Measurements from ENCODE around the gene DISC1.
"Not testable (repeated sequence)": the region's sequence is repeated elsewhere in the genome, so short reads cannot be mapped to it uniquely, and the experiment has no call there.

The DISC1 gene

DNA sequence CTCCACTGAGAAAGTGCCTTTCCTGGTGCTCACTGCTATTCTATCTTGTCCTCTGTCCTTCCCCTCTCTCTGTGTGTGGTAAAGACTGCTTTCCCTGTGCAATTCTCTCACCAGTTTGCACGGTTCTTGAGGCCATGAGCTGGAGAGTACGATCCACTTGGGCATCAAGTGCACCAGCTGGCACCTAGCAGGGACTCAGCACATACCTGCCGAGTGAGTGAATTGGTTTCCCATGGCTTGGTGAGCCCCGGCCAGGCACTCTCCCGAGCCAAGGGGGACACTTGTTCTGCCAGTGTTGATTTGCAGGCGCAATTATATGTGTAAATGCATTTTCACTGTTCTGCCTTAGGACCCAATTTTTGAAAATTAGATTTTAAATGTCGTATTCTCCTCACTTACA lies 313.5 kb downstream of the DISC1 start:
- DNase-seq = no peak

DNA sequence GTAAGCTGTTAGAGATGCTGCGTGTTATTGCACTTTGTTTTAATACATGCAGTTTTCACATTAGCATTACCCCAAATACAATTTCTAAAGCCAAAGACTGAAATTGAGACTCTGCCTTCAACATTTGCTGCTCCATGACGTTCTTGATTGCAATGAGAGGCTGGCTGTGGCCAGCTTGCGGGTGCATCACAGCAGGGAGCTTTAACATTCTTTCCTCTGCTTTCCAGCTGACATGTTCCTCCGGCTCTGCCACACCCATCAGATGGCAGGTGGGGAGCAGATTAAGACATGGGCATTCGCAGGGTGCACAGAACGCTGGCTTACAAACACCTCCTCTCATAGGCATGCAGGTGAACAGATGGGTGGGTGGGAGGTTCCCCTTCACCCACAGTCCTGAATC lies 314.1 kb downstream of the DISC1 start:
- DNase-seq = no peak

DNA sequence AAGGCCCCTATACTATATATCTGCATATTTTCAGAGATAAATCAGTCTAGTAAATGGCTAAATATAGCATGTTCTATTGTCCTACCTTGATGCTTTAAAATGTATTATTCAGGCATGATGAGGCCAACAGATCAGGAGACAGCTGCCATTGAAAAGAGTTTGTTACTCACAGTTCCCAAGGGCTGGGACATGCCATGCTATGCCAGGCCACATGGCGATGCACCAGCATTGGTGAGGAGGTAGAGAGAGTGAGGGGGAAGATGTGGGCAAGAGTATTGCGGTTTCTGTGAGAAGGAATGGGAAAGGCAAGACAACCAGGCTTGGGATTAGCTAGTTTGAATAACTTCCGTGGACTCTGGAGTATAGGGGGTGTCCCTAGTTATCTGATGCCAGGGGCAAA lies 316.5 kb downstream of the DISC1 start:
- DNase-seq = no peak

DNA sequence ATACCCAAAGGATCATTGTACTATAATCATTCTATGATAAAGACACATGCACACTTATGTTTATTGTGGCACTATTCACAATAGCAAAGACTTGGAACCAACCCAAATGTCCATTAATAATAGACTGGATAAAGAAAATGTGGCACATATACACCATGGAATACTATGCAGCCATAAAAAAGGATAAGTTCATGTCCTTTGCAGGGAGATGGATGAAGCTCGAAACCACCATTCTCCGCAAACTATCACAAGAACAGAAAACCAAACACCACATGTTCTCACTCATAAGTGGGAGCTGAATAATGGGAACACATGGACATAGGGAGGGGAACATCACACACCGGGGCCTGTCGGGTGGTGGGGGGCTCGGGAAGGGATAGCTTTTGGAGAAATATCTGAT lies 321.5 kb downstream of the DISC1 start:
- not testable (repeated sequence) for DNase-seq

DNA sequence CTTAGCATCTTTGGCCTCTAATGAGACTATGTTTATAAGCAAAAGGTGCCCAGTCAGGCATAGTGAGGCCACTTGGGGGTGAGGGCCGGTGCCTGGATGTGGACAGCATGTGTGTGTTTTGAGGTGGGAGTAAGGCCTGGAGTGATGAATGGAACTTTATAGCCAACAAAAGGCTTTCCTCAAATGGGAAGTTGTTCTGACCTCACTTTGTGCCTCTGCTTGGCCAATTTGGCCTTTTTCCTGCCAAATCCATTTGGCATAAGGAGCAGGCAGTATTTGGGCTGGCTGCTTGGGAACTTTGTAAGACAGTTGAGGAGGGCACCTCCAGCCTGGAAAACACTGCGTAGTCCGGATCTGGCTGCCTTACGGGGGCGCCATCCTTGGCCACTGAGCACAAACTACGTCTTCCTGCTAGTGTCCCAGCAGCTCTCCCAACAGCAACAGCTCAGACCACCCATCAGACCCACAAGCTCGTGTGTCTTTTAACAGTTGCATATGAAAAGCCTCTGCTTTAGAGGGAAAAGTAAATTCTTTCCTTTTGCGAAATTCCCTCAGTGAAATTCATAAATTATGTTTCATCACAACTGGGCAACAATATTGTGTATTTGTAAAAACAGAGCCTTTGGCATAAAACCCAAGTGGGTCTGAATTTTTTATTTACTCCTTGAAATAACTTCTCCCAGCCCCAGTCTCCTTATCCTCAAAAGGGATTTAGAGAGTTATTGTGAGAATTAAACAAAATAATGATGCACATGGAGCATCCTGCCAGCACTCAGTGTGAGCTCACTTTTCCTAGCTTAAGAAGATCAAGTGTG lies 322.9 kb downstream of the DISC1 start:
- no peak for DNase-seq

DNA sequence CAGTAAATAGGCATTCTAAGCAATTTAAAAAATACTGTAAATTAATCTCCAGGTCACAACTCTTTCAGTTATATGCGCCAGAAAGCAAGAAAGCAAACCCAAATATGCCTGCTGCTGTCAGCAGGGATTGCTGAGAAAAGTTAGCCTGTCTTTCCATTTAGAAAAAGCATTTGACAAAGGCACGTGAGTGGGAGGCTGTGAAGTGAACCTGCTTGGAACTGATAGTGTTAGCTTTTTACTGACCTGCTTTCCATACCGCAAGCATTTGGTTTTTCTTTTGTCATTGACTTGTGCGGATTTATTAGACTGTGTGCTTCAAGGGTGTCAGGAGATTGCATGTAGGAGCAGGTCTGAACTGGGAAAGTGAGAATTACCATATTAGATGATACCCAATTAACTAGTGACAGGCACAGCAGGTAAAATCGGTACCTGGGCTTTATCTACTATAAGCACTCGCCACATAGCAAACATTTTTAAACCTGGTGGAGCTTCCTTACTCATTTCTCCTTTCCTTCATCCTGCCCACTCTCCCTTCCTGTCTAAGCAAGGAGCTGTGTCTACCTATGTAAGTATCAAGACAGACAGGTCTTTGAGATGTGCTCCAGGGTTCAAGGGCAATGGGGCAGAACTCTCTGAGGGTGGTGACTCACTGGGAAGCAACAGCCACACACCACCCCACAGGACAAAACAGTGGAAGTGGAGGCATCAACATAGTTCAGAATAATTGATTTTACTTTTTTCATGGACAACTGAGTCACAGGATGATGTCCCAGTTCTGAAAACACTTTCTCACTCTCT lies 323.9 kb downstream of the DISC1 start:
- DNase-seq = no peak

DNA sequence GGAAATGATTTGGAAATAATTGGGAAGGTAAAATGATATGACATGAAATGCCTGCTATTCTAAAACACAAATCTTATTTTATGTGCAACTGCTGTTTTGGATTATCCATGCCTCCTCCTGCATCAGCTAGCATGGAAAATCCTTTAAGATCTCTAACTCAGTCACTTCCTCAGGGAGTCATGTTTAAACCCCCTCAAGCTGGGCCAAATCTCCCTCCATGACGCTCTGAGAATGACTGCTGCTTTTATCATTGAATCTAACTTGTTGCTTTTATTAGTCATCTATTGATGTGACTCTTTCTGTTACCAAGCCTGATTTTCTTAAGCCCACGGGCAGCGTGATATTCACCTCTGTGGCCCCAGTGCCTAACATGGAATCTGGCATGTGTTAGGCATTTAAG lies 324.8 kb downstream of the DISC1 start:
- no peak for DNase-seq

DNA sequence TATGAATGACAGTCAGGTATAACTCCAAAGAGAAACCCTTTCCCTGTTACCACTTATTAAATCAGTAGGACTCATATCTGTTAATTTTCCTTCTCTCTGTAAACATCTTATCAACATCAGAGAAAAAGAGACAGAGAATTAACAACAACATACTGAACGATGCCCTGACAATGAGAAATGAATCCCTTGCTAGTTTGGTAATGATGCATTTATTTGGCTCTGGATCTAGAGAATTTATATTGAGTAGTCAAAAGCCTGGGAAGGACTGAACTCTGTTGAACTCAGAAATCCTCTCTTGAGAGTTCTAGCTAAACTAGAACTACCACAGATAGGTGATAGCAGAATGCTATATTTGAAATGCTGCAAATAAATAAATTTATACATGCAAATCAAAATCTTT lies 325.6 kb downstream of the DISC1 start:
- DNase-seq = no peak

DNA sequence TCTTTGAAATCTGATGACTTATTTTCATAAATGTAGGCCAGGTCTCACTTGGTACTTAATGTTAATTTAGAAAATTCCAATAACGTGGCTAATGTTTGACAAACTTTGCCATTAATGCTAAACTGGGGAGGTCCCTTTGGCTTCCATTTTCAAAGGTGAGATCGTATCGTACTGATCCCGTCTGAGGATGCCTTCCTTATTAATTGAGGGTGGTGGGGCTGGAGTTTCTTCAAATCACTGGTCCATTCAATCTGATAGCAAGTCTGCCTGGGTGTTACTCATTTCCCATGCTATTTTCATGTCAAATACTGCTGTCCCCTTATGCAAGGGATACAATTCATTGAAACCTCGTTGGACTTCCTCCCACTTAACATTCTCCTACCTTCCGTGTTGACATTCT lies 327.1 kb downstream of the DISC1 start:
- DNase-seq = no peak

DNA sequence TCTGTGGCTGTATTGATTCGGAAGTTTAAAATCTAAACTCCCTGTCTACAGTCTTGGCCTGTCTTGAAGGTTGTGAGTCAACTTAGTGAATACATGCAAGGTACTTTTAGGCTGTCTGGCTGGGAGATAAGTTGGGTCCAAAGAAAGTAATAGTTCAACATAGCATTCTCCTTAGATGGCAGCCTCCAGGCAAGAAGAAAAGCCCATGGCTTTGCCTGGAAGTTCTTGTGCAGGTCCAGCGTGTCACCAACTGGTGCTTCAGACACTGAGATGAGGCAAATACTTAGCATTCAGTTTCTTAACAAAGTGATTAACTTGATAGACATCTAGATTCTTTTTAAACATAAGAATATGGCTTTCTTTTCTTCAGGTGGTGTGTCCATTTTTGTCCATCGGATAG lies 328.2 kb downstream of the DISC1 start:
- DNase-seq = no peak

DNA sequence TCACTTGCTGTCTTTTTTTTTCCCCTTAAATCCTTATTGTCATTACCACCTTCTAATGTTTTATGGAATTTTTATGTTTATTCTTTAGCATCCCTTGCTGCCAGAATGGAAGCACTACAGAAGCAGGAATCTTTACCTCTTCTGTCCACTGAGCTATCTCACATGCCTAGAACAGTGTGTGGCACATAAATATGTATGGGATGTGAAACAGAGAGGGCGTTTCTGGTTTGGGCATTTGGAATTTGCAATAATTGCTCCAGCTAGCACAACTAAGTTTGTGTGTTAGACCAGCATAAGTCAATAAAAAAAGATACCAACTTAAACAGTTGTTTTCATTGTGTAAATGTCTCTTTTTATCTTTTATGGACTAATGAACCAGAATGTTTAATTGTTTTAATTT lies 330.8 kb downstream of the DISC1 start:
- no peak for DNase-seq

DNA sequence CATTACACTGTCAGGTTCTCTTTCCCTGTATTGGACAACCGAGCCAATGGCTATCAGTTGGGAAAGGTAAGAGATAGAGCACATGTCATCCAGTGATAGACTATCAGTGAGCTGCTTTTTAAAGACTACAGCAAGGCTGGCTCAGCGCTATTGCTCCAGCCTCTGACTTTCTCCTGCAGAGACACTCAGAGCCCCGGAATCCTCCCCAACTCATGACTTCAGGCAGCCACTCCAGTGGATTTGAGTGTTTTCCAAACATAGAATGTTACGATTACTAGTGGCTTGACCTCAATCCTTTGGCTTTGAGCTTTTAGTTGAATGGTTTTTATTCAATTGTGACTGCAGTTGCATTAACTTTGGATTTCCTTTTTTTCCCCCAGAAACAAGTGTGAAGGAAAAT lies 331.9 kb downstream of the DISC1 start:
- no peak for DNase-seq

DNA sequence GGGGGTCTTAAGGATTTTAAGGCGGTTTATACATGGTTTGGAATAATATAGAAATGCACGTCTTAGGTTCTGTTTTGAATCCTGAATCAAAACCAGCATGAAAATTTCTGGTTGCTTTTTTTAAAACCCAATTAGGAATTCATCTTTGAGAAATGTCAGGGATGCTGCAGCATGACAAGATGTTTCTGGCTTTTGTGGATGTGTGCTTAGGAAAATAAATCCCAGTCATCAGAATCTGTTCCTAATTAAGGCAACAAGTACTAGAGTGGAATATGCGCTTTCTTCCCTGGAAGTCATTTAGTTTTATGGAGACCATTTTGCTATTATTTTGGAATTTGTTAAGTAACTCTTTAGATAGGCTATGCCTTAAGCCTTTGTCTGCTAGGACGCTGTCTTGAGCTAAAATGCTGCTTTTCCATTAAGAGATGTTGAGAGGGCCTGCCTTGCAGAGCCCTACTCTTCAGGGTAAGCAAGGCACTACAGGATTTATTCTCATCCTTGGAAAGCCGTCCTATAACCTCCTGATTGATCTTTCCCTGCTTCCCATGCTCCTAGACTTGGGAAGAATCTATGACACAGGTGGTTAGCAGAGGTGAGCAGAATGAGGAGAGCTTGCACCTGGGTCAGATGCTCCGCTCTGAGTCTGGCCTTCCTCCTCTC lies 332.8 kb downstream of the DISC1 start:
- no peak for DNase-seq

DNA sequence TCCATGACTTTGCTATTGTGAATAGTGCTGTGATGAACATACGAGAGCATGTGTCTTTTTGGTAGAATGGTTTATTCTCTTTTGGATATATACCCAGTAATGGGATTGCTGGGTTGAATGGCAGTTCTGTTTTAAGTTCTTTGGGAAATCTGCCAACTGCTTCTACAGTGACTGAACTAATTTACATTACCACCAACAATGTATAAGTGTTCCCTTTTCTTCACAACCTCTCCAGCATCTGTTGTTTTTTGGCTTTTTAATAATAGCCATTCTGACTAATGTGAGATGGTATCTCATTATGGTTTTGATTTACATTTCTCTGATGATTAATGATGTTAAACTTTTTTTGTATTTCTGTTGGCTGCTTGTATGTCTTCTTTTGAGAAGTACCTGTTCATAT lies 335.2 kb downstream of the DISC1 start:
- not testable (repeated sequence) for DNase-seq

DNA sequence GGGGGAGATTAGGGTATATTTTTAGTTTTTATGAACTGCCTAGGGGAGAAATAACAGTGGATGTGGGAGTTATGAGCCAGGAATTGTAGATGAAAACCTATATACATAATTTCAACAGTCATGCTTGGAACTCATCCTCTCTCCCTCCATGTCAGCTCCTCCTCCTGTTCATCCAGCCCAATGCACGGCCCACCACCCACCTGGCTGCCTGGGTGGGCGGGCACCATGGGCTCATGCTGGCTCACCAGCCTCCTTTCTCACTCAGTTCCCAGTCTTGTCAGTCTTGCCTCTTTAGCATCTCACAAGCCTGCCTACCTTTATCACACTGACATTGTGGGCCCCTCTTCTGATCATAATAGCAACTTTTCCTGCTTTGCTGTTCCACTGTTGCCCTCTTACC lies 336.0 kb downstream of the DISC1 start:
- DNase-seq = no peak

DNA sequence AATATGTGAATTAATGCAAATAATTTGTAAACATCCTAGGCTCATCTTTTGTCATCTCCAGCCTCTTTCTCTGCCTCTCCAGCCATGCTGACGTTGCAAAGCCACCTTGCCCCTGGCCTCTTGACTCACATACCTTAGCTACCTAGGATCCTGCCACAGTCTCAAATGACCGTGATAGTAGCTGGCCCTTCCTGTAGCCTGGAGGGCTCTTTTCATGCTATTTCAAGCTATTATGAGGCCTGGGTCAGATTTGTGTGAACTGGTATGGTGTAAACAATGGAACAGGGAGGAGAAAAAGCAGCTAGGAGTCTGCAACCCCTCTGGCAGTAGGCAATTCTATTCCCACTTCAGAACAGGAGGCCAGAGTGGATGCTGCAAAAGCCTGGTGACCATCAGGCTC lies 337.7 kb downstream of the DISC1 start:
- DNase-seq = no peak

DNA sequence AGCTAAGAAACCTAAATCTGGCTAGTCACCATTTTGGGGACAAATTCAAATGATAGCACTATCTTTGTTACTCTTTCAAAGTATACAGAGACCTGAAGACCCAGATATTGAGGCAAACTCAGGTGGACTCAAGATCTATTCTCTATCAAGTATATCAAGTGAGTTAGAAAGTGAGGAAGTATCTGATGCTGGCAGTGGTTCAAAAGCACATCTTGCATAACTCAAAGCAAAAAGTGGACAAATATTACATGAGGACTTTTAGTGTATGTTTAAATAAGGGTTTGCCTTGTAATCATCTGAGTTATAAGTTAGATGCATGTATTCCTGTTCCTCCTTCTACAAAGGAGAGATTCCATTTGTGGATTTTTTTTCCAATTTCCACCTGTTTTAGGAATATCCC lies 338.4 kb downstream of the DISC1 start:
- DNase-seq = no peak

DNA sequence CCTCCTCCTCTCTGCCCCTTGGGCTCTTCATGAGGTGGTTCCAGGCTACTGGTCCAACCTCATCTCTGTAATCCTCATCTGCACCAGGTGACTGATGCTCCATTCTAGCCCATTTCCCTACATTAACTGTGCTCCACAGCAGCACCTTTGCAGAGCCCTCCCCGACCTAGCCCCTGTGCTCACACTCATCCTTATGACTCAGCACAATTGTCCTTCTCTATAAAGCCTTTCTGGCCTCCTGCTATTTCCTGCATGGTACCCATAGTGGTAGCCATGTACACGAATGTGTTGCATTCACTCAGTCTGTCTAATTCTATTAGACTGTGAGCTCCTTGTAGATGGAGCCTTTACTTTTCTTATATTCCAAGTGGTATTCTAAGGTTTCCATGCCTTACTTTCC lies 339.0 kb downstream of the DISC1 start:
- DNase-seq = no peak

DNA sequence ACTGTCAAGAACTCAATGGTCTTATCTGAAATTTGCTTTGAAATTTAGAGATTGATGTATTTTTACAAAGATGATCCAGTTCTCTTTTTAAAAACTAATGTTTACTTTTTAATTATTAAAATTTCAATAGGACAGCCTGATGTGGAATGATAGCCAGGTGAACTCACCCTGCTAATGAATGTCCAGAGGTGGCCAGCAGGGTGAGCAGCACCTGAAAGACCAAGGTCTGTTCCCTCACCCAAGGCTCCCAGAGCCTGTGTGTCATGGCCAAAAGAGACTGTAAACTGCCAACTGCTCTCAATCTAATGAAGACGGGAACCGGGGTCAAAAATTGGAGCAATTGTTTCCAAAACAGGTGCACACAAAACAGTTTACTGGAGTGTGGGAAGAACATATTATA lies 340.4 kb downstream of the DISC1 start:
- DNase-seq = no peak

DNA sequence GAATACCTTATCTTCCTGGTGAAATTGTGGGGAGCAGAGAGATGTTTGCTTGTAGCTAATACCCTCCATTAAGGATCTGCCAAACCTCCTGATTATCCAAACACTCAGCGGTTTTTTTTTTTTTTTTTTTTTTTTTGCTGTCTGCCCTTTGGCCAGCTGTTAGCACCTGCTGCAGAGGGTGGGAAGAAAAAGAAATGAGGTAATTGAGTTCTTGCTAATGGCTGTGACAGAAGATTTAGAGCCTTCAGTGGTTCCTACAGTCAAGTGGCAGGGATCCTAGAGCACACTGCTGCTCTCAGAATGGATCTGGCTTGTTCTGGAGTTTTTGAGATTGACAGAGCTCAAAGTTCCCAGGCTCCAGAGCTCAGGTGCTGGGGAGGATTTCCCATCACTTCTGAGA lies 342.5 kb downstream of the DISC1 start:
- no peak for DNase-seq

DNA sequence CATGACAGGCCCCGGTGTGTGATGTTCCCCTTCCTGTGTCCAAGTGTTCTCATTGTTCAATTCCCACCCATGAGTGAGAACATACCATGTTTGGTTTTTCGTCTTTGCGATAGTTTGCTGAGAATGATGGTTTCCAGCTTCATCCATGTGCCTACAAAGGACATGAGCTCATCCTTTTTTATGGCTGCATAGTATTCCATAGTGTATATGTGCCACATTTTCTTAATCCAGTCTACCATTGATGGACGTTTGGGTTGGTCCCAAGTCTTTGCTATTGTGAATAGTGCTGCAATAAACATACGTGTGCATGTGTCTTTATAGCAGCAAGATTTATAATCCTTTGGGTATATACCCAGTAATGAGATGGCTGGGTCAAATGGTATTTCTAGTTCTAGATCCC lies 343.2 kb downstream of the DISC1 start:
- not testable (repeated sequence) for DNase-seq

DNA sequence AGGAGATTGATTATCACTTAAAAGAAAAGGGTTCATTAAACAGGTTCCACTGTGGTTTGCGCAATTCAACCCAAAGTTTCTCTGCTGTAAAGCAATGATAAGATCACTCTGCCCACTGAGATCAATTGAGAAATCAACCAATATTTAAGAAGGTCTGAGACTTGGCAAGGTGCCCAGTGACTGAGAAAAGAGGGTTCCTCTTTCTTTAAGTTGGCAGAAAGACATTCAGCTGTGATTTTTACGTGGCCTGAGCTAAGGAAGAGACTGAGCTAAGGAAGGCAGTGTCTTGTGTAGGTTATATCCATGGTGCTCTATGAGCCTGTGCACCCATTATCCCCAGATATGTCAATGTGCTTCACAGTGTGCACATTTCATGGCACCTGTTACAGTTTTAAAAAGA lies 344.1 kb downstream of the DISC1 start:
- no peak for DNase-seq

DNA sequence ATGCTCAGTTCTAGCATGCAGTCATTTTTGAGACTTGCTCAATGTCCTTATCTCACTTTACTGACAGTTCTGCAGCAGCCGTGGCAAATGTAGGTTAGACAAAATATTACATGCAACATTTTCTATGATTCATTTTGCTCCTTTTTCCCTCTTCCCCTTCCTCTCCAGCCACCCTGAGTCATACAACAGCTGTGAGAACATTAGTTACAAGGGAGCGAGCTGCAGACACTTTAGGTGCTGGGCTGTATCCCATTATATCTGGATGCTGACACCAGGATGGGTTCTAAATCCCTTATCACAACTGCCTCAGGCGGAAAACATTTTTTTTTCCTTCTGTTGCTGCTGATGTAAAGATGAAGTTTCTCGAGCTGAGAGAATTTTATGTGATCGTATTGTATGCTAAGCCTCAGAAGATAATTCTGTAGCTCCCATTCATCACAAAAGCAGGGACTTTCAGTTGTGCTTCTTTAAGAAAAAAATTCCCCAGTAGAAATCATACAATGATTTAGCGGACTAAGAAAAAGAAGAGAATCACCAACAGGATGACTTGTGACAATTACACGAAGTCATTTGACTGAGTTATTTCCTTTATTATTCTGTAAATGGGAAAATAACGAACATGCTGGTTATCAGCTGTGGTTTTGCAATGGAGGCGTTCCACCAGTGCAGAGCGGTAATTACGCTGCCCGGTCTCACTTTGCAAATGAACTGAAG lies 345.0 kb downstream of the DISC1 start:
- DNase-seq = no peak
